ENCODE results near the gene KLF3. TPM values are rescaled to one million over a fixed set of nuclear protein-coding genes. Genes with fewer than 3 reads are reported as not detected.

Gene KLF3
- total RNA-seq, 1 donor from 2014 or later, result 12.2 TPM

DNA sequence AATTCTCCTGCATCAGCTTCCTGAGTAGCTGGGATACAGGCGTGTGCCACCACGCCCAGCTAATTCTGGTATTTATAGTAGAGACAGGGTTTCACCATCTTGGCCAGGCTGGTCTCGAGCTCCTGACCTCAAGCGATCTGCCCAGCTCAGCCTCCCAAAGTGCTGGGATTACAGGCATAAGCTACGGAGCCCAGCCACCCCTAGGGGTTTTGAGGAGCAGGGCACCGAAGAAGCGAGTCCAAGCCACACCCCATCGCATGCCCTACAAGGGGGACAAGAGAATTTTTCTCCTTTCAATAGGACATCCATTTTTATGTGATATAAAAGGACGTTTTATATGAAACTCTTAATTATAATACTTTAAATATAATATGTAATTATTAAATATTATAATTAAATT, 13.9 kb upstream of the KLF3 start:
- DNase-seq (ENCODE audit: low spot score in 2 of 2), result no peak
- no peak for FAIRE-seq

GRCh38 chr4:38654273-38654672, 9.7 kb upstream of the KLF3 start:
- FAIRE-seq (no peak), DNase-seq (ENCODE audit: low spot score in 2 of 2) (no peak)

DNA sequence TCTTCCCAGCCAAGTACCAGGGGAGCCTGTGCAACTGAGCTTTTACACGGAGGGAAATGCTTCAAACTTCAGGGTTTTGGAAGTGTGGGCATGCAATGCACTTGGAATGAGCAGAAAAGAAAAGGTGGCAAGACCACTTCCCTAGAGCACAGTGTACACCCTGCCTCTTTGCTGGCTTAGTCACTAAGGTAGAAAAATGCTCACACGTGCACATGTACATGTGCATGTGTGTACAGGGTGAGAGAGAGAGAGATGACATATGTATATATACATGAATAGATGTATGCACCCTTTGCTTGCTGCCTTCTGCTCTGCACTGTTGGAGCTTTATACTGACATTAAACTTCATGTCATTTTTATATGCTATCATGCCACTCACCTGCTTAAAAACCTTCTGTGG, 7.9 kb upstream of the KLF3 start:
- DNase-seq (ENCODE audit: low spot score in 2 of 2), result no peak
- FAIRE-seq, result no peak

DNA sequence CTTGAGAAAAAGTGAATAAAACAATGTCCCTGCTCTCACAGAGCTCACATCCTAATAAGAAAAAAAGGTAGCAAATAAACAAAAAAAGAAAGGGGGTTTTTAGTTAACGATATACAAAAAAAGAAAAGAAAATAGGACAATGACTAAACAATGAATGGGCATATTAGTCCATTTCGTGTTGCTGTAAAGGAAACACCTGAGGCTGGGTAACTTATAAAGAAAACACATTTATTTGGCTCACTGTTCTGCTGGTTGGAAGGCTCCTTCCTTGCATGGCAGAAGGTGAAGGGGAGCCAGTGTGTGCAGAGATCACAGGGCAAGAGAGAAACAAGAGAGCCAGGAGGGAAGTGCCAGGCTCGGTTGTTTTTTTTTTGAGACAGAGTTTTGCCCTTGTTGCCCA, 4.7 kb upstream of the KLF3 start:
- no peak for DNase-seq (ENCODE audit: low spot score in 2 of 2)
- no peak for FAIRE-seq

- no peak for DNase-seq (ENCODE audit: low spot score in 2 of 2)
- no peak for FAIRE-seq
Measured at GRCh38 chr4:38660838-38661237, 3.2 kb upstream of the KLF3 start.

GRCh38 chr4:38661371-38661770, 2.6 kb upstream of the KLF3 start:
- no peak for DNase-seq (ENCODE audit: low spot score in 2 of 2)
- no peak for FAIRE-seq

- FAIRE-seq (no peak), DNase-seq (ENCODE audit: low spot score in 2 of 2) (no peak)
Measured at GRCh38 chr4:38662522-38663089, 1.4 kb upstream of the KLF3 start.

GRCh38 chr4:38663090-38663800, 754 bp upstream of the KLF3 start:
- FAIRE-seq, result no peak
- no peak for DNase-seq (ENCODE audit: low spot score in 2 of 2)

DNA sequence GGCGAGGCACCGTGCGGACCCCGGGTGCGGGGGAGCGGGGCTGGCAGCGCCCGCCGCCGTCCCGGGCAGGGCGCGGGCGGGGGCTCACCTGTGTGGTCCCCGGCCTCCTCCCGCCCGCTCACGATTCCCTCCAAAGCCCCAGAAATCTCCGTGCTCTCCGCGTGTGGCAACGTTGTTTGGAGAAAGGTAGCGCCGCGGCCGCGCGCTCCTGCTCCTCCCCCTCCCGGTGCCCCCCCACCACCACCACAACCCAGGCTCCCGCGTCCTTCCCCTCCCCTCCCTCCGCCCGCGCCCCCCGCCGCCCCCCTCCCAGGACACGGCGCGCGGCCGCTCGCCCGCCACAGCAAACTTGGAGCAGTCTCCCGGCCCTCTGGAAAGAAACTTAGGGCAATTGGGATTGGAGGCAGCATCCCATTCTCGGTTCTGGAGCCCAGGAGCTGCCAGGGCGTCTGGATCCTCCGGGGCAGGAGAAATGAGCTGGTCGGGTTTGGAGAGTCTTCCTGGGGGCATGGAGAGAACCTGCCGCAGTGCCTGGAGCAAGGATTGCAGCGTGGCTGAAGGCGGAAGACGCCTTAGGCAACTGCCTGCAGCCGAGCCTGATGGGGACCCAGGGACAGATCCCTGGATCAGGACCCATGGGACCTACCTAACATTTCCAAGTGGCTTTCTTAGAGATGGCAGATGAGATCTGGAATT, 855 bp downstream of the KLF3 start:
- DNase-seq (ENCODE audit: low spot score in 2 of 2) (peak; percentile 43 to 58), FAIRE-seq (no peak)

DNA sequence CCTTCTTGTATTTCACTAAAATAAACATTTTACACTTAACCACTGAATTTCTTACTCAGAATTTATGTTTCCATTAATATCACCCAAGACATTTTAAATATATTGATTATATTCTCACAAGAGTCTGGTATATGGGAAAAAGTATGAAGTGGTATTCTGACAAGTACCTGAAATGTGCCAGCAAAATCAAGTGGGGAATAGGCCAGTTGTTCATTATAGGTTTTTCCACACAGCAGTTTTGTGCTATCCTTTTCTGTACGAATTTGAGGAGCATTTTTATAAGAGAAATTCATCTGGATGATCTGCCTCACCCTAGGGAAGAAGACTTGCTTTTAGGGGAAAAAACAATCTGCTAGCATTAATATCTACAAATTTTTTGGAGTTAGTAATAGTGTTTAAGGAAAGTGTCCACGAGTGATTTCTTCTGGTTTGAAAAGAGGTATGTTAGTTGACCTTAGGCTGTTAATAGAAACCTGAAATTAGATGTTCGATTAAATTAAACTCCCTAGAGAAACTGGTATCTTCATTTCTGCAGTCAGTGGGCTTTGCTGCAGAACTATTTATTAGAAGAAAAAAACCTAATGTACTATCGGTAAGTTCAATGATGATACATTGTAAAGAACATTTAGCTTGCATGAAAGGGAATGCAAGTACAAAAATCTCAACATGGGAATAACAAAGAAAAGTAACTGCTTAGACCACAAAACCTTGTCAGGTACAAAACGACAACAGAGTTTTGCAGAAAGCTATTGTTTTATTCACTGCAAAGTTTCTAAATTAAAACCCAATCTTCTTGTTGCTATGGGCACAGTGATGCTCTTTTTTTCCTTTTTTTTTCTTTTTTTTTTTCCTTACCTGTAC, 1.8 kb downstream of the KLF3 start:
- DNase-seq (ENCODE audit: low spot score in 2 of 2), result no peak
- no peak for FAIRE-seq

- FAIRE-seq, result no peak
Measured at GRCh38 chr4:38666766-38667084, 2.7 kb downstream of the KLF3 start.

GRCh38 chr4:38667085-38667893, 3.3 kb downstream of the KLF3 start:
- FAIRE-seq (no peak), DNase-seq (ENCODE audit: low spot score in 2 of 2) (peak; percentile 54 to 69)

More at GRCh38 chr4:38666766-38667084, 2.7 kb downstream of the KLF3 start:
- DNase-seq (ENCODE audit: low spot score in 2 of 2), result no peak

GRCh38 chr4:38668203-38668971, 4.4 kb downstream of the KLF3 start:
- no peak for FAIRE-seq
- DNase-seq (ENCODE audit: low spot score in 2 of 2), result no peak

DNA sequence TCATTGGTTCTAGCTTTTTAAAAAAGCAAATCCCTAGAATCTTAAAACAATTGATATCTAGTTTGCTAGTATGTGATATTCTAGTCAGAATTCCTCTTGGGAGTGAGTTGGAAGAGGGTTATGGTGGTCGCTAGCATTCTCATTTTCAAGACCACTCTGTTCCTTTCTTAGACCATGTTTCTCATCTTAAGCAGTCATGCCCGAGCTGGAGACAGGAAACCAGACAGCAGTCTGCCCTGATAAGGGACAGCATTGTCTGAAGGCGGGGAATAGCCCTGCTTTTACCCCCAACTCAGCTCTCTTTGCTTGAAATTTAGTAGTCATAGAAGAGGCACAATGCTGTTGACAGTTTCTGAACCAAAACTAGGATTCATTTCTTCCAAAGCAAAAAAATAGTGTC, 5.2 kb downstream of the KLF3 start:
- FAIRE-seq (no peak), DNase-seq (ENCODE audit: low spot score in 2 of 2) (no peak)

DNA sequence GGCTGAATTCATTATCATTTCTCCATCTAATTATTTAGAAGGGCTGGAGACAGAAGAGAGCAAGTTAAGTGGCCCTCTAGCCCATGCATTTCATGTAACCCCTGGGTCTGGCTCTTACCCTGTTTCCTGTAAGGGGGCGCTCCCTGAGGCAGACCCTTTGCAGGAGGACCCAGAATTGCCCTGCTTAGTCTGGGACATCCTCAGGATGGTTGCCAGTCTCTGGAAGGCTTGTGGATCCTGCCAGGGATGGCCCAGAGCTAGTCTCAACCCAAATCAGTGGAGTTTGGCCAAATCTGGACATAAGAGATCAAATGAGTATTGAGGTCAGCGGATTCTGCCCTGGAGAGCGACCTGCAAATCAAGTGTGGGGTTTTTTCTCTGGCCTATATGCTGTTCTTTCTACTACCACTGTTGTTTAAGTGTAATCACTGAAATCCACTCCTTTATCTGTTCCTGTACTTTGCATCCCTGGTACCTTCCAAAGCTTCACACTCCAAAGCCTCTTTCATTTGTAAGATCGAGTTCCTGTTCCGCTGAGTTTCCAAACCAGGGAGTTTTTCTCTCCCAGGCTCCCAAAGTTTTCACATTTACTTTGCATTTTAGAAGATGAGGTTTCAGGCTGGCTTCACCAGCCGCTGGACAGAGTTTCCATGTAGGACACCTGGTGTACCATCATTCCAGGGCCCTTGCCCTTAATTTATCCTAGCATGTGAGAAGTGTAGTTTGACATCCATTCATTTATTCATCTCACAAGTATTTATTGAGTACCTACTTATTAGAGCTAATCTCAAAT, 6.3 kb downstream of the KLF3 start:
- no peak for DNase-seq (ENCODE audit: low spot score in 2 of 2)

GRCh38 chr4:38670939-38671591, 7.1 kb downstream of the KLF3 start:
- FAIRE-seq (no peak), DNase-seq (ENCODE audit: low spot score in 2 of 2) (no peak)

More for the DNA sequence above, 6.3 kb downstream of the KLF3 start:
- FAIRE-seq, result no peak

DNA sequence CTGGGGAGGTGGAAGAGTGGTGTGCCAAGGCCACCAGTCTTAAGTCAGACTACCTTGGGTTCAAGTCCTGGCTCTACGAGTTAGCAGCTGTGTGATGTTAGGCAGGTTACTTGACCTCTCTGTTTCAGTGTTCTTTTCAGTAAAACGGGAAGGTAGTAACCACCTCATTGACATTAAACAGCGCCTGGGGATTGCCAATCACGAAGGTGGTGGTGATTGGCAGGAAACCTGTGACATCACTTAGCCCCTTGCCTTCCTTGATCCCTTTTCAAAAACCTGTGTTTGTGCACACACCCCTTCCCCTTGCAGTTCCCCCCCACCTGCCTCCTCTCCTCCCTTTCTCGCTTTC, 7.6 kb downstream of the KLF3 start:
- DNase-seq (ENCODE audit: low spot score in 2 of 2) (no peak), FAIRE-seq (no peak)

DNA sequence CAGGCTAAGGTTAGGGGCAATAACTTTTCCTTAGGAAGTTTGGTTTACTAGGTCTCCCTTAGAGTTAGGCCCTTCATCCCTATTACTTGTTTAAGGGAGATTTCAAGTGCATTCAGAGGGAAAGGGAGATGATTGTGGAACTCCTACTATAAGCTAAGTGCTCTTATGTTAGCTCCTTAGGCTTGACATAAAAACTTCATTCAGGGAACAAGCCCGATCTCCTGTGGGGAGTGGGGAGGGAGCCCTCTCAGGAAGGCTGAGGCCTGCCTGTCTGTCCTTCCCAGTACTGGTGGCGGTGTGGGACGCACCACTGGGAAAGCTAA, 8.0 kb downstream of the KLF3 start:
- no peak for DNase-seq (ENCODE audit: low spot score in 2 of 2)
- FAIRE-seq, result no peak

Data from frontal cortex (tissue), 4 donors.